Activated gamma-delta T cell treated with anti-CD3 and anti-CD28 coated beads, Interleukin-2, amount 50 U/mL, for 16 hours (primary cell): ENCODE measurements around the gene TERT.
"Not testable (repeated sequence)": the region's sequence is repeated elsewhere in the genome, so short reads cannot be mapped to it uniquely, and the experiment has no call there.

ENCODE experiments used
- DNase-seq: peaks from one replicate; pipeline ENCODE4 v3.0.0-alpha.2; 2020; ENCODE audit warnings: low read depth

The TERT gene

DNA sequence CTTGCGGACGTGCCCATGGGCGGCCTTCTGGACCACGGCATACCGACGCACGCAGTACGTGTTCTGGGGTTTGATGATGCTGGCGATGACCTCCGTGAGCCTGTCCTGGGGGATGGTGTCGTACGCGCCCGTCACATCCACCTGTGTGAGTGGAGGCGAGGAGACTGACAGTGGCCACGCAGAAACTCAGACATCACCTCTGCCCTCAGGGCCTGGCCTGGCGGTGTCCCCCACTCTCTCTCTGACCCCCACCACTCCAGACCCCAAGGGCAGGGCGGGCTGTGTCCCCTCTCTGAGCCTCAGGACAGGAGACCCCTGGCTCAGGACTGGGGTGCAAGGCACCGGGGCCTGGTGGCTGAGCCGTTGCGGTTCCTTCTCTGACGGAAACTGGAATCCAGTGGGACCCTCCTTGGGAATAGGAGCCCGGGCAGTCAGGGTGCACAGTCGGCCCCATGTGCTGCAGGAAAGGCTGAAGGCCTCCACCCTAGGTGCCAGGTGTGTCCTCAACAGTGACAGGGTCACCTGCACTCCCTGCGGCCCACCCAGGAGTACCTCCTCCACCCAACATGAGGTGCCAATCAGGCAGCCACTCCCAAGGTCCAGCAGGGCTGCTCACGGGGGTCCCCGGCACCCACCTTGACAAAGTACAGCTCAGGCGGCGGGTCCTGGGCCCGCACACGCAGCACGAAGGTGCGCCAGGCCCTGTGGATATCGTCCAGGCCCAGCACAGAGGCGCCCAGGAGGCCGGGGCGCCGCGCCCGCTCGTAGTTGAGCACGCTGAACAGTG is 16.0 kb downstream of the TERT start:
- DNase-seq = no peak

DNA sequence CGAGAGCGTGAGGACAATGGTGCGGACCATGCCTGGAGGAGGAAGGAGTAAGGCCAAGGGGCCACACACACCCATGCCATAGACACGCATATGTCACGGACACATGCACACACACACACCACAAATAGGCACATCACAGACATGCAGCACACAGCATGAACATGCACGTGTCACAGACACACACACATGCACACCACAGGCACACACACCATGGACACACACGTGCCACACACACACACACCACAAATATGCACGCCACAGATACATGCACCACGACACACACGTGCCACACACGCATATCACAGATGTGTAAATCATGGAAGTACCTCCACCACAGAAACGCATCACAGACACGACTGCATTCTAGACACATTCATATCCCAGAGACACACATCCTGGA is 16.7 kb downstream of the TERT start:
- no peak for DNase-seq

DNA sequence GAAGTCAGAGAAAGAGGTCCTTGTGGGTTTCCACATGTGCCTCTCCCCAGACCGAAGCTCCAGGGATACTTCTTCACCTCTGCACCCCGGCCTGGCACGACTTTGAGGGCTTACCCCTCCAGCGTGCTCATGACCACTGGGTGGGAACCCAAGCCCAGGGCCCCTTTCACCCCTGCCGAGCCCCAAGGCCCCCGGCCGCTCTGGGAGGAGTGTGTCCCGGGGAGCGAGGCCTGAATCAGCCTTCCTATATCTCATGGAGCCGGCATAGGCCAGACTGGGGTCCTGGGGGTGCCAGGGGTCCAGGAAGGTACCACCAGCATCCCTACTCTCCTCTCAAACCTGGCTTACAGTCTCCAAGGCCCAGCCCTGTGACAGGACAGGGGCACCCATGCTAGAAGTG is 17.1 kb downstream of the TERT start:
- no peak for DNase-seq

DNA sequence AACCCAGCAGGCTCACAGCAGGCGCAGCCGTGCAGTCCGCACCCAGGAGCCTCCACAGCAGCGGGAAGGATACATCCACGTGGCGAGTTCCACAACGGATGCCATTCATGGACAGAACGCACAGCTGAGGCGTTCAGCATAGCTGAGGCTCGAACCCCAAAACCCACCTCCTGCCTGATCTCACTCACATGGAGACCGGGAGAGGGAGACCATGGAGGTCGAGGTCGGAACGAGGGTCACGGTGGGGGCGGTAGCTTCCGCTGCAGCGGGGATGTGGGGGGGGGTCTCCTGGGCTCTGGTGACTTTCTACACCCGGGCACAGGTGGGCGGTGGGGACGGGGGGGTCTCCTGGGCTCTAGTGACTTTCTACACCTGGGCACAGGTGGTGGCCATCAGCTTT is 17.5 kb downstream of the TERT start:
- no peak for DNase-seq

DNA sequence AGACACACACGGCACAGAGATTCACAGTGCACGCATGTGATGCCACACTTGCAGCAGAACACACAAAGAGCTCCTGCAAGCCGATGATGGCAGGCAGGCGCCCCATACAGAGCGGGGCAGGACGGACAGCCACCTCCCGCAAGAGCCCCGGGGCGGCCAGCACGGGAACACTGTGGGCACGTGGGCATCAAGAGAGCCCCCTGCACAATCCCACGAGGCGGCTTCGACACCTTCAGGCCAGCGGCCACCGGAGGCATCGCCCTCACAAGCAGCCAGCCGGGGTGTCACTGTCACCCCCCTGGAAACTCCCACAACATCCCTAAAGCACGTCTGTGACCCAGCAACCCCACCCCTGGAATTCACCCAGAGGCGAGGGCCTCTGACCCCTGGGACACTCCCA is 17.9 kb downstream of the TERT start:
- no peak for DNase-seq

DNA sequence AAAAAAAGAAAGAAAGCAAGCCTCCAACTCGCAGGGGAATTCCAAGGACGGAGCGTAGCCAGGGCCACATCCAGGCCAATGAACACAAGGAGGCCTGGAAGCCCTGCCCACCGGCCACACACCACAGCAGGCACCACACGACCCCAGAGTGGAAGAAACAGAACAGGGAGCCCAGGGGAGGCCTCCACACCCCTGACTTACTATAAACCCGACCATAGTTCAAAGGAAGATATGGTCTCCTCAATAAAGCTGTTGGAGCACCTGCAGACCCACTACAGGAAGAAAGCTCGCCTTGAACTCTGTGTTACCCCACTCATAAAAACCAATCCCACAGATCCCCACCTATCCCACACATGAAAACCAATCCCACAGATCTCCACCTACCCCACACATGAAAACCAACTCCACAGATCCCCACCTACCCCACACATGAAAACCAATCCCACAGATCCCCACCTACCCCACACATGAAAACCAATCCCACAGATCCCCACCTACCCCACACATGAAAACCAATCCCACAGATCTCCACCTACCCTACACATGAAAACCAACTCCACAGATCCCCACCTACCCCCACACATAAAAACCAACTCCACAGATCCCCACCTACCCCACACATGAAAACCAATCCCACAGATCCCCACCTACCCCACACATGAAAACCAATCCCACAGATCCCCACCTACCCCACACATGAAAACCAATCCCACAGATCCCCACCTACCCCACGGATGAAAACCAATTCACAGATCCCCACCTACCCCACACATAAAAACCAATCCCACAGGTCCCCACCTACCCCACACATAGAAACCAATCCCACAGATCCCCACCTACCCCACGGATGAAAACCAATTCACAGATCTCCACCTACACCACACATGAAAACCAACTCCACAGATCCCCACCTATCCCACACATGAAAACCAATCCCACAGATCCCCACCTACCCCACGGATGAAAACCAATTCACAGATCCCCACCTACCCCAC is 19.2 kb downstream of the TERT start:
- not testable (repeated sequence) for DNase-seq

DNA sequence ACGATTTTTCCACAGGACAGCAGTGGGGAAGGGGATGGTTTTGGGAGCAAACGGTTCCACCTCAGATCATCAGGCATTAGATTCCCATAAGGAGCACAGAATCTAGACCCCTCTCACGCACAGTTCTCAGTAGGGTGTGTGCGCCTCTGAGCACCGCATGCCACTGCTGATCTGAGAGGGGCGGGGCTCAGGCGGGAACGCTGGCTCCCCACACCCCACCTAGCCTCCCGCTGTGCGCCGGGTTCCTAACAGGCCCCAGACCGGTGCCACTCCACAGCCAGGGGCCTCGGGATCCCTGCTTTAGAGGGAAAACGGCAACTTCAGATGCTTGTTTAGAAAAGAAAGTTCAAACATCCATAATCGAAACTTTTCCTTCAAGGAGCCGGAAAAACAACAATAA is 20.4 kb downstream of the TERT start:
- DNase-seq = no peak

DNA sequence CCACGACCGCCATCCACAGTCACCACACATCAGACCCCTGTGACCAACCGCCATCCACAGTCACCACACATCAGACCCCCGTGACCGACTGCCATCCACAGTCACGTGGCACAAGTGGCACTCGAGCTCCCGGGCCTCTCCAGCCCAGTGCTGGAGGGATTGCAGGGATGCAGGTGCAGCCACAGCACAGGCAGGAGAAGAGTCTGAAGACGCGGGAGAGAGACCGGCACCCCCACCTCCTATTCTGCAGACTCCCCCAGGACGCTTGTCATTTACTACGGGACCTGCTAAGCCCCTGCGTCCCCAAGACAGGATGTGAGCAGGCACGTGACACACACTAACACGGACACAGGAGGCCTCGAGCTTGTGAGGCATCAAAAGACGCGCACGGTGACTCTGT is 21.1 kb downstream of the TERT start:
- DNase-seq = no peak

DNA sequence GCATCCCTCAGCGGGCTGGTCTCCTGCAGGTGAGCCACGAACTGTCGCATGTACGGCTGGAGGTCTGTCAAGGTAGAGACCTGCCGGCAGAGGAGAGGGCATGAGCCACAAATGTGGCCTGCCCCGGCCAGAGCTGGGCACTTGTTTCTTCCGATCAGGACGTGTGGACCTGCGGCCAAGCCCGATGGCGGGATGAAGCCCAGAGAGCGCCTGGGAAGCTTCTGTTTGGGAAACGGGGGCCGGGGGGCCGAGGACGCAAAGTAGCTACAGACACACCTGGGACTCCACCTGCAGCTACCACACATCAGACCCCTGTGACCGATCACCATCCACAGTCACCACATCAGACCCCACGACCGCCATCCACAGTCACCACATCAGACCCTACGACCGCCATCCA is 22.7 kb downstream of the TERT start:
- no peak for DNase-seq

DNA sequence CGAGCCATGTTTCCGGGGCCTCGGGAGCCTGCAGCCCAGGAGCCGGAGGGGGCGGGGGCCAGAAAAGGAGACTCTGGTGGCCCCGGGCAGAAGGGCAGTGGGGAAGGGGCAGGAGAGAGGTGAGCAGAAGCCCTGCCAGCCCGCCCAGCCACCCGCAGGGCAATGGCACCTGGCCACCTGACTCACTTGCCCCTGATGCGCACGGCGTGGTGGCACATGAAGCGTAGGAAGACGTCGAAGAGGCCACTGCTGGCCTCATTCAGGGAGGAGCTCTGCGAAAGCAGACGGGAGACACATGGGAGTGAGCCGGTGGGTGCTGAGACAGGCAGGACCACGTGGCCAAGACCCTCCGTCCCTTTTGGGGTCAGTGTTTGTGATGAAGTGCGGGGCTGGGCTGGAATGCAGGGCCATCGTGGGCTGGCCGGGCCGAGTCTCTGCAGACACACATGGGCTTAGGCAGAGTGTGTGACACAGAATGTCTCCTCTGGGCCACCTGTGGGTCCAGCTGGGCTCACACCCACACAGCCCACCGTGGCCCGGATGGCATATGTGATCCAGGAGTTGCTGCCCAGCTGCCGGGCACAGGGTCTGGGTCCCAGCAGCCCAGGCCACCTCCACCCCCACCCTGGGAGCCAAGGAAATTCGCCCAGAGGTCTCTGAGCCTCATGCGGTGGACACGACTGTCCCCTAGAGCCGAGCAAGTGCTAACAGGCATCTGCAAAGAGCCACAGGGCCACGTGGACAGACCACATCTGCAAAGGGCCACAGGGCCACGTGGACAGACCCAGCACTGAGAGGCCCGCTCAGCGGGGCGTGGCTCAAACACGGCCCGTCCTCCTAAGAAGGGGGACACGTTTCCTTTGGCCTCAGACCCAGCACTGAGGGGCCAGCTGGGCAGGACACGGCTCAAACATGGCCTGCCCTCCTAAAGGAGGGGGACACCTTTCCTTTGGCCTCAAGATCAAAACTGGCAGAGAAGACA is 23.6 kb downstream of the TERT start:
- no peak for DNase-seq

DNA sequence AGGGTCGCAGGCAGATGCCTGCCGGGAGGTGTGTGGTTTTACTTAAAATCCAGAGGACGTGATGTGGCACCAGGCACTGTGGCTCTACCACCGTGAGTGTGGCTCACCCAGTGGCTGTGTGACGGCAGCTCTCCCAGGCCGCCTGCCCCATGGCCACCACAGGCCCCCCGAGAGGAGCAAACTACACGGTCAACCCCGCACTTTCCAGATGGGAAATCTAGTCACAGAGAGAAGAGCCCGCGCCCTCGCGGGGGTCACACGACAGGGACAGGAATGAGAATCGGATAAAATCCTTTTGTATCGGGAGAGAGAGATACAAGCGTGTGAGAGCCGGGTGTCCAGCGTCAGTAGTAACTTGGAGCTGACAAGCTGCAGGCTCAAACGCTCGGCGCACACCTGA is 24.4 kb downstream of the TERT start:
- no peak for DNase-seq

DNA sequence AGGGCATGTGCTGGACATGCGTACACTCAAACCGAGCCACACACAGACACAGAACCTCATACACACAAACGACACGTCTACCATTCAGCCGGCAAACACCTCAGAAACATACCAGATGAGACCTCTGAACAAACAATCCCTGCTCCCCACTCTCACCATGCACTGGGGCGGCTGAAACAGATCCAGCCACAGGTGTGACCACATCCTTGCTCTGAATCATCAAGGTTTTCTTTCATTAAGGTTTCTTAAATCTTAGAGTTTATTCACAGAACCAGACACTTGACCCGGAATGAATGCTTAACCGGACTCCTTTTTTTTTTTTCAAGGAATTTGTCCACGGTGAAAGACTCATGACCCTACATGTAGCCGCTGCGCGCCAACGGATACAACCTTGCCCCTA is 26.2 kb downstream of the TERT start:
- DNase-seq = peak; percentile 21

DNA sequence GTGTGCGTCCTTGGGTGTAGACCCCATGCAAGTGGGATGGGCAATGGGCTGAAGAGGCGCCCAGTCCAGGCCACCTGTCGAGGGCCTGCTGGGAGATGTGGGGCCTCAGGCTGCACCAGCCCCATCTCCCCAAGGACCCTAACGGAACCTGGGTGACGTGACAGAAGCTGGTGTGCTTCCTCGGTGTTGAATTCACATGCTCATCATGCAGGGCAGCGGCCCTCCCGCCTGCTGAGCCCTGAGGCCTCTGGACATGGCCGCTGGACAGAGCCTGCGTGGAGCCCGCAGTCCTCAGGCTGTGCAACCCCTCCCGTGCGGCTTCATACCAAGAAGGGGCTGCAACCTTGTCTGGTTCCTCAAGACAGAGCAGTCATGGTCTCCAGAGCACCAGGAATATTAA is 26.8 kb downstream of the TERT start:
- no peak for DNase-seq

DNA sequence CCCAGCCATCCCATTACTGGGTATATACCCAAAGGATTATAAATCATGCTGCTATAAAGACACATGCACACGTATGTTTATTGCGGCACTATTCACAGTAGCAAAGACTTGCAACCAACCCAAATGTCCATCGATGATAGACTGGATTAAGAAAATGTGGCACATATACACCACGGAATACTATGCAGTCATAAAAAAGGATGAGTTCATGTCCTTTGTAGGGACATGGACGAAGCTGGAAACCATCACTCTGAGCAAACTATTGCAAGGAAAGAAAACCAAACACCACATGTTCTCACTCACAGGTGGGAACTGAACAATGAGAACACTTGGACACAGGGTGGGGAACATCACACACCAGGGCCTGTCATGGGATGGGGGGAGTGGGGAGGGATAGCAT is 27.4 kb downstream of the TERT start:
- DNase-seq = not testable (repeated sequence)

DNA sequence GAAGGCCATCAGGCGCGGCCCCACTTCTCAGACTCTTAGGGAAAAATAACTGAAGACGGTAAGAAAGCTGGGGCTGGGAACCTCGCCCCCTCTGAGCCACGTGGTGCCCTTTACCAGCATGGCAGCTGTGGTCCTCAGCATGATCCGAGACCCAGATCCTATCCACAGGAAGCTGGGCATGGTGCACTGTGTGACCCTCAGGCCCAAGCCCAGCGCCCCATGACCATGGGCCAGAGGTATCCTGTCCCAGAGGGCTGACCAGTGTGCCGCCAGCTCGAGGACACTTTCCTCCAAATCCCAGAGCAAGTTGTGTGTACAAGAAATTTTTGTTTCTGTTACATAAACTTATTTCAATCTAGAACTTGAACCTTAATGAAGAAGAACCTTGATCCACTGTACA is 28.1 kb downstream of the TERT start:
- no peak for DNase-seq

DNA sequence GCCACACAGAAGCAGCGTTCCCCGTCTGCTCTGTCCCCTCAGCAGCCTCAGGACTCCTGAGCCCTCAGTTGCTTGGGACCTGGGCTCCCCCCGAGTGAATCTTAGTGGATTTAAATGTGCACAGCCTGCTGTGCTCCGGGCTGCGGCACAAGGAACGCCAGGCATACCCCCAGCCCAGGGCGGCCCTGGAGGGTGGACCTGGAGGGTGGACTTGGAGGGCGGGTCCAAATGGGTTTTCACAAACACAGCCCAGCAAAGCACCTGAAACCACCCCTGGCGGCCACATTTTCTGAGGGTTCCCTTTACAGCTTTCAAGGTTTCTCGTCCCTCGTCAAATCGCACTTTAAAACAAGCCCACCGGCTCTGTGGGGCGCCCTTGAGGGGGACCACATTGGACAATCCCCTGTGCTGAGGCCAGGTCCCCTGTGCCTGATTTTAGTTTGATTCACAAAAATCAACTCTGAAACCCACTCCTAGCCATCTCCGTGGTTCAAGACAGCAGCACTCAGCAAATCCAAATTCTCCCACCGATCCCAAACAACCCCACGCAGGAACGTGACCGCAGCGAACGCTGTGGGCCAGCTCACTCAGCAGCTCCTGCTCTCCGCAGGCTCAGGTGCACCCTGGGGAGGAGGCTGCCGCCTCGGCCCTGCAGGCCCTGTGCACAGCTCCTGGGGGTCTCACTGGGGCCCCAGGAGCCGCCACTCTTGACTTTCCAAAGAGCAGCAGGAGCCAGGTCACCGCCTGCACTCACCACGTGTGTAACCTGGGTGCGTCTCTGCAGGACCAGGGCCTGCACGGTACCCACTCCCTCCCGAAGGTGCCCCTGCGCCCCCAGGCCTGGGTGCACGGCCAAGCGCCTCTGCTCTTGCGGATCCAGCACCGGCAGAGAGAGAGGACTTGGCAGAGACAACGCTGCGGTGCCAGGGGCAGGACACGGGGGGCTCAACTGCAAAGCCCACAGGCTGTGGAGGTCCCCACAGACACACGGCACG is 29.1 kb downstream of the TERT start:
- DNase-seq = no peak

DNA sequence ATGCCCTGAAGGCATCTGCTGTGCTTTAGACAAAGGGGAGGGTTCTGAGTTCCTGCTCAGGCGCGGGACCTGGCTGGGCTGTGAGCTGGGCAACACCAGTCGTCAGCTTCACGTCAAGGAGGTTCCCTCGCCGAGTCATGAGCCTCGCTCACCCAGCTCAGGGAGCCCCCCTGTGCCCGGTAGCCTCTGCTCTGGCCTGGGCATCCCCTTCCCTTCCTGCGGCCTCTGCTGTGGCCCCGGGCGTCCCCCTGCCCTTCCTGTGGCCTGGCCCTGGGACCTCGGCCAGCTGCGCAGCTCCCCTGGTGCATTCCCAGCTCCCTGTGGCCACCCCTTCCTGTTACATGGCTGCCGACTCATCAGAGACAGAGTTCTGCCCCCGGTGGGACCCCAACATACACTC is 29.8 kb downstream of the TERT start:
- no peak for DNase-seq

DNA sequence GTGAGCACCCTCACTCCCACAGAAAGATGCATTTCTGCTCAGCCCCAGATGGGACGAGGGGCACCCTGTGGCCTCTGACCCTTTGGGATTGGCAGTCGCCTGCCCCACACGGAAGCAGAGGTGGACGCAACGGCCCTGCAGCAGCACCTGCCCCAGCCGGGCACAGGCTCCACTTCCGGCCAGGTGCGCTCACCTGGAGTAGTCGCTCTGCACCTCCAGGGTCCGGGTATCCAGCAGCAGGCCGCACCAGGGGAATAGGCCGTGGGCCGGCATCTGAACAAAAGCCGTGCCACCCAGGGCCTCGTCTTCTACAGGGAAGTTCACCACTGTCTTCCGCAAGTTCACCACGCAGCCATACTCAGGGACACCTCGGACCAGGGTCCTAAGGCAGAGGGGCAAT is 30.7 kb downstream of the TERT start:
- no peak for DNase-seq

DNA sequence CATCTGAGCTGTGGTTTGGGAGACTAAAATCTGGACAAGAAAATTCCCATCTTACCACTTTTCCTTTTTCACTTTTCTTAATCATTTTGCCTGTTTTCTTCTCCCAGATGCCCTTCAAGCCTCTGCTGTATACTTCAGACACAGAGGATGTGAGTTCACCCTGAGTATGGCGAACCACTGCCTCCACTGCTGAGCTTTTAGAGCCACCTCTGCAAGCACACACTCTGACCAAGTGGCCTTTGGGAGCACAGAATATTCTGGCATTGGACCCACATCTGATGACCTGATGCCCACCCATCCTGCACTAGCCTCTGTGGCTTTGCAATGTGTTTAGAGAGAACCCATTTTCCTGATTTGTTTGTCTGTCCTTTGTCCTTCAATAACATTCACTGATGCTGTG is 32.5 kb downstream of the TERT start:
- no peak for DNase-seq

DNA sequence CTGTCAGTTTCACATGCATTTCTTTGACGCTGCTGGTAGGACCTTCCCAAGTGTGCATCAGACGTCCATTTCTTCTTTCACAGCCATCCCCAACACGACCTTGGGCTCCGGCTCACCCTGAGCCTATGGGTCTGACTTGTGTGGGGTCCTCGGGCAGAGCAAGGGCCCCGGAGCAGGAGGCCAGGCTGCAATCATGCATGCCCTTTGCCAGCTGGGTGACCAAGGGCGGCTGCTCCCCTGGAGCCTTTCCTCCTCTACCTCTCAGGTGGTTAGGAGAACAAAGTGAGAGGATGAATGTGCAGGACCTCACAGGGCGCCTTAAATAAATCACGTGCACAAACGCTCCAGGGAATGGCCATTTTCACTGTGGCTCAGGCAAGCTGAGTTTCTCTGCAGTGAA is 33.2 kb downstream of the TERT start:
- DNase-seq = no peak
